DND-41 (cell line): ENCODE measurements around the gene BMPER.

Source experiments
- EZH2 ChIP-seq: IDR thresholded peaks from 3 replicates; pipeline ENCODE4 v1.6.1; 2012; ENCODE audit warnings: borderline replicate concordance, low read depth, mild to moderate bottlenecking, moderate library complexity, low read length, inconsistent platforms; ENCODE audit not compliant: severe bottlenecking
- TF ChIP-seq, protein P1 (sequence below): IDR thresholded peaks from 2 replicates; pipeline ENCODE4 v1.5.1; 2012; ENCODE audit warnings: borderline replicate concordance, low read length, moderate library complexity, mild to moderate bottlenecking; ENCODE audit not compliant: poor library complexity, severe bottlenecking; ENCODE audit errors: extremely low read depth

- TF ChIP-seq, protein P1, sequence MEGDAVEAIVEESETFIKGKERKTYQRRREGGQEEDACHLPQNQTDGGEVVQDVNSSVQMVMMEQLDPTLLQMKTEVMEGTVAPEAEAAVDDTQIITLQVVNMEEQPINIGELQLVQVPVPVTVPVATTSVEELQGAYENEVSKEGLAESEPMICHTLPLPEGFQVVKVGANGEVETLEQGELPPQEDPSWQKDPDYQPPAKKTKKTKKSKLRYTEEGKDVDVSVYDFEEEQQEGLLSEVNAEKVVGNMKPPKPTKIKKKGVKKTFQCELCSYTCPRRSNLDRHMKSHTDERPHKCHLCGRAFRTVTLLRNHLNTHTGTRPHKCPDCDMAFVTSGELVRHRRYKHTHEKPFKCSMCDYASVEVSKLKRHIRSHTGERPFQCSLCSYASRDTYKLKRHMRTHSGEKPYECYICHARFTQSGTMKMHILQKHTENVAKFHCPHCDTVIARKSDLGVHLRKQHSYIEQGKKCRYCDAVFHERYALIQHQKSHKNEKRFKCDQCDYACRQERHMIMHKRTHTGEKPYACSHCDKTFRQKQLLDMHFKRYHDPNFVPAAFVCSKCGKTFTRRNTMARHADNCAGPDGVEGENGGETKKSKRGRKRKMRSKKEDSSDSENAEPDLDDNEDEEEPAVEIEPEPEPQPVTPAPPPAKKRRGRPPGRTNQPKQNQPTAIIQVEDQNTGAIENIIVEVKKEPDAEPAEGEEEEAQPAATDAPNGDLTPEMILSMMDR: no peak
- TF ChIP-seq EZH2: no peak
Measured at GRCh38 chr7:33970536-33970935, 65.2 kb downstream of the BMPER start.
